ENCODE data around the gene CCDC188.

Gene CCDC188

DNA sequence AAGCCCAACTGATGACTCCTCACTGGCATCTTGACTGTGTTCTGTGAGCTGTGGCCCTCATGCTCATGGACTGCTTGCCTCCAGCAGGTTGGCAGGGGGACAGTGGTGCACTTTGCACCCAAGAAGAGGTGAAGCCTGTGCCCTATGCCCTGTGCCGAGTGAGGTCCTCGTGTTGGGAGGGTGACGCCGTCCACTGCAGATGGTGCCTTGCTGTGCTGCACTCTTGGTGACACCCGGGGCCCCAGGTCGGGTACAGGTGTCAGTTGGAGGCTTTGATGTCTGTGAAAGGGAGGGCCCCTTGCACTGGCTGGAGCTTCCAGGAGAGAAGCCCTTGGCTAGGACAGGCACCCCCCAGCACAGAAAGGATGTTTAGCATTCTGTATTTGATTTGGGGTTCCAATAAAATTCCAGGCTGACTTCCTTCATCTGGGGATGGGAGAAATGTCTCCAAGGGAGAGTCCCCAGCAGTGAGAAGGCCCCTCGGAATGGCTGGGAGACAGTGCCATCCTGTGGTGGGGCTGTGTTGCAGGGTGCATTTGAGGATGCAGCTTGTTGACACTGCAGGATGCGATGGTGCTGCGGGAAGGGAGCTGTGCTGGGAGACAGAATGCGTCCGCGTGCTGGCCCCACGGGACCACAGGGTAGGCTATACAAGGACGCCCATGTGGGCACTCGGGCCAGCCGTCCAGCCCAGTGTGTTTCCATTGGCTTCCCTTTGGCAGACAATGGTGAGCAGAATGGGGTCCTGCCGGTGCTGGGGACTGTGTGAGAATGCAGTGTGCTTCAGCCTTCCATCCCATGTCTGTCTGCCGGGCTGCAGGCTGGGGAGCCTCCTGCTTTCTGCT is 21.7 kb downstream of the CCDC188 start:
- DNase-seq (ENCODE audit: insufficient read length, low spot score) (no peak), FAIRE-seq (no peak)
- peak; percentile 43 for TF ChIP-seq CTCF (IDR thresholded peaks at IDR 0.05; ENCODE audit: insufficient read depth, missing control alignments)

- no peak for TF ChIP-seq CTCF (IDR thresholded peaks at IDR 0.05; ENCODE audit: insufficient read depth, missing control alignments)
- DNase-seq (ENCODE audit: insufficient read length, low spot score) = no peak
- FAIRE-seq = no peak
Observed at GRCh38 chr22:20128619-20128901, 22.3 kb downstream of the CCDC188 start.

DNA sequence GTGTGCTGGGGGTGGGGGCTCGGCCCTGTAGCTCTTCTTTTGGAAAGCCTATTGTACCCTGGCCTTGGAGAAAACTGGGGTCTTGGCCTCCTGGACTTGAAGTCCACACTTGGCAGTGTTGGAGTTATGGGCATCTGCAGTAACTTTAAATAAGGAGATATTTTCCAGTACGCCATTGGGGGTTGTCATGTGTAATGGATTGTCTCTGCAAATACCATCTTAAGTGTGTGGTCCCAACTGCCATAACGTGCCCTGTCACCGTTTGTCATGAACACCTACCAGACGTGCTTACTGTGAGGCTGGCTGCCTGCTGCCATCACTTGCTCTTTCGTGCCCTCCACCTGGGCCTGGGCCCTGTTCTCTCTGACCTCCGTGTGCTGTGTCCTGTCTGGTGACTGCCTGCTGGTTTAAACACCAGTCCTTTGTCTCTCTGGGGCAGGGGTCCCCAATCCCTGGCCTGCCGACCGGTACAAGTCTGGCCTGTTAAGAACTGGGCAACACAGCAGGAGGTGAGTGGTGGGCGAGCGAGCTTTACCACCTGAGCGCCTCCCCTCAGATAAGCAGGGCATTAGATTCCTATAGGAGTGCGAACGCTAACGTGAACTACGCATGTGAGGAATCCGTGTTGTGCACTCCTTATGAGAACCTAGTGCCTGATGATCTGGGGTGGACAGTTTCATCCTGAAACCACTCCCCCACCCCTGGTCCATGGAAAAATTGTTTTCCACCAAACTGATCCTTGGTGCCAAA is 22.8 kb downstream of the CCDC188 start:
- FAIRE-seq = no peak
- no peak for DNase-seq (ENCODE audit: insufficient read length, low spot score)
- TF ChIP-seq CTCF (IDR thresholded peaks at IDR 0.05; ENCODE audit: insufficient read depth, missing control alignments) = no peak

DNA sequence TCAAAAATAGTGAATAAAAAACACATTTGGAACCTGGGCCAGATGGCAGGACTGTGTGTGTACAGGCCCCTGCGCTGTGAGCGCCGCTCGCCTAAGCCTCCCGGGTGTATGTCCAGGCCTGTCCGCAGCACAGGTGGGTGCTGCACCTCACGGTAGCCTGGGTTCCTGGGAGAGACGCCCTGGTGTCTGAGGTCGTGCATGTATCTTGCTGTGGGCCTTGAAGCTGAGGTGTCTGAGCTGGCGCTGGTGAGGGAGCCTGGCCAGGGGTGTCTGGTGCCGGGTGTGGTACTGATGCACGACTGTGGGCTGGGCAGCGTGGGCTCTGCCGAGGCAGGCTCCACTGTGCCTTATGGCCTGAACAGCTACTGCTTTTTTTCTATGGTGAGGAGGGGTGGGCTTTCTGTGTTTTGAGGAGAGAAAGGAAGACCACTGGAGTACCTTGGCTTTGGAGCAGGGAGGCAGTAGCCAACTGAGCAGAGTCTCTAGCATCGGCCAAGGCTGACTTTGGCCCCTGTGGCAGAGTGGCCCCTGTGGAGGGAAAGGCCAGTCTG is 23.5 kb downstream of the CCDC188 start:
- DNase-seq (ENCODE audit: insufficient read length, low spot score) = no peak
- no peak for TF ChIP-seq CTCF (IDR thresholded peaks at IDR 0.05; ENCODE audit: insufficient read depth, missing control alignments)
- FAIRE-seq = no peak

DNA sequence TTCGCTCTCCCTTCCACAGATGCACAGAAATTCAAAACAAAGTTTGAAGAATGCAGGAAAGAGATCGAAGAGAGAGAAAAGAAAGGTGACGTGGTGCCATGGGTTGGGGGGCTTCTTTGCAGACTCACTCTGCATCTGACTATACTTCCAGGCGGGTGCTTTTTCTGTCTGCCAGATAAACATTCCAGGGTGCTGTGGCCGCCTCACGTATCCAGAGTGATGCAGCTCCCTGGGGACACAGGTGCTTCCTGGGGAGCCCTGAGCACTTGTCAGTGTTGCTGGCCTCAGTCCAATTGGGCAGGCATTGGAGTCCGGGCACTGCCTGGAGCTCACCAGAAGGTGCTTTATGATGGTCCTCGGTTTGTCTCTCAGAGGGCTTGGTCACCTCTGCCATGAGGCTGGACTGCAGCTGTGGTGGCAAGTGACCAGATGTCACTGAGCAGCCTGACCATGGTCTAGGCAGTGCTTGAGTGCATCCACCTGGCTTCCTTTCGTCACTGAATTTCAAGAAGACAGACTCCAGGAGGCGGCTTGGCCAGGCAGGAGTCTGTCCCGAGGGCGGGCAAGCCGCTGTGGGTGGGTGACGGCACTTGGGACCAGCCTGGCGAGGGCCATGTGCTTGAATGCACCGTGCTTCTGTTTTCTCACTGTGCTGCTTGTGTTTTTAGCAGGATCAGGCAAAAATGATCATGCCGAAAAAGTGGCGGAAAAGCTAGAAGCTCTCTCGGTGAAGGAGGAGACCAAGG is 24.4 kb downstream of the CCDC188 start:
- DNase-seq (ENCODE audit: insufficient read length, low spot score) (no peak), FAIRE-seq (no peak)
- no peak for TF ChIP-seq CTCF (IDR thresholded peaks at IDR 0.05; ENCODE audit: insufficient read depth, missing control alignments)

GRCh38 chr22:20125201-20126174 is 25.4 kb downstream of the CCDC188 start:
- TF ChIP-seq CTCF (IDR thresholded peaks at IDR 0.05; ENCODE audit: insufficient read depth, missing control alignments) = no peak
- FAIRE-seq (no peak), DNase-seq (ENCODE audit: insufficient read length, low spot score) (no peak)

Data from D721Med (cell line).